ENCODE results near the gene MID1. TPM values are rescaled to one million over a fixed set of nuclear protein-coding genes. Genes with fewer than 3 reads are reported as not detected.

Gene MID1
- polyA plus RNA-seq, 3 donors: 0.05 to 0.10 TPM; not detected in 1

GRCh38 chrX:10495677-10496076 lies 124.7 kb downstream of the MID1 start:
- Histone ChIP-seq H3K9me3 (replicated peaks in 1 of 2; ENCODE audit: control insufficient read depth in 1 of 2, insufficient read depth in 1 of 2, low read length in 2 of 2) (no peaks in the 10 kb centered on the region), H3K79me2 (ENCODE audit: insufficient read depth, low read length) (no peaks in the 10 kb centered on the region), H3K27ac (ENCODE audit: low read depth in 1 of 2, low read length in 2 of 2) (no peak overlapping the region), H3K4me2 (replicated peaks; ENCODE audit: extremely low read depth, low read length, poor library complexity, severe bottlenecking) (no peak overlapping the region), H3K27me3 (ENCODE audit: control insufficient read depth in 2 of 2, insufficient read depth in 2 of 2, low read length in 2 of 2) (no peaks in the 10 kb centered on the region), H3K4me1 (ENCODE audit: control insufficient read depth in 1 of 2, insufficient read depth in 2 of 2, low read length in 2 of 2) (no peaks in the 10 kb centered on the region), H3K36me3 (replicated peaks in 1 of 2; ENCODE audit: control insufficient read depth in 1 of 2, insufficient read depth in 2 of 2, low read length in 2 of 2) (no peaks in the 10 kb centered on the region), H2AFZ (ENCODE audit: insufficient read depth, low read depth, low read length, poor library complexity, severe bottlenecking) (no peak overlapping the region), H3K9ac (ENCODE audit: insufficient read depth, low read length, poor library complexity, severe bottlenecking) (no peak overlapping the region), H3K4me3 (replicated peaks in 1 of 3; ENCODE audit: low read depth in 2 of 3, low read length in 3 of 3) (no peak overlapping the region), H4K20me1 (ENCODE audit: insufficient read depth, low read length) (no peaks in the 10 kb centered on the region)
- no peak for TF ChIP-seq CTCF (IDR thresholded peaks at IDR 0.05)
- Mint-ChIP-seq H3K36me3 (no peaks in the 10 kb centered on the region), H3K9me3 (no peaks in the 10 kb centered on the region), H3K27ac (no peak overlapping the region), H3K4me3 (no peak overlapping the region), H3K27me3 (ENCODE audit: low read depth in 3 of 3) (no peaks in the 10 kb centered on the region), H3K4me1 (no peaks in the 10 kb centered on the region)
- WGBS (ENCODE audit: insufficient coverage): no CpG with 5 or more reads among the region's 3 CpGs
- intact Hi-C loops (cut with micrococcal nuclease): no loop called here
- no peak for DNase-seq

GRCh38 chrX:10492250-10492649 lies 128.1 kb downstream of the MID1 start:
- no peak for TF ChIP-seq CTCF (IDR thresholded peaks at IDR 0.05)
- intact Hi-C loops (cut with micrococcal nuclease): no loop called here
- Histone ChIP-seq H3K4me2 (replicated peaks; ENCODE audit: extremely low read depth, low read length, poor library complexity, severe bottlenecking) (no peak overlapping the region), H3K4me1 (ENCODE audit: control insufficient read depth in 1 of 2, insufficient read depth in 2 of 2, low read length in 2 of 2) (no peaks in the 10 kb centered on the region), H2AFZ (ENCODE audit: insufficient read depth, low read depth, low read length, poor library complexity, severe bottlenecking) (no peak overlapping the region), H3K9ac (ENCODE audit: insufficient read depth, low read length, poor library complexity, severe bottlenecking) (no peak overlapping the region), H3K36me3 (replicated peaks in 1 of 2; ENCODE audit: control insufficient read depth in 1 of 2, insufficient read depth in 2 of 2, low read length in 2 of 2) (no peaks in the 10 kb centered on the region), H3K79me2 (ENCODE audit: insufficient read depth, low read length) (no peaks in the 10 kb centered on the region), H3K27ac (ENCODE audit: low read depth in 1 of 2, low read length in 2 of 2) (no peak overlapping the region), H4K20me1 (ENCODE audit: insufficient read depth, low read length) (no peaks in the 10 kb centered on the region), H3K9me3 (replicated peaks in 1 of 2; ENCODE audit: control insufficient read depth in 1 of 2, insufficient read depth in 1 of 2, low read length in 2 of 2) (no peaks in the 10 kb centered on the region), H3K27me3 (ENCODE audit: control insufficient read depth in 2 of 2, insufficient read depth in 2 of 2, low read length in 2 of 2) (no peaks in the 10 kb centered on the region), H3K4me3 (replicated peaks in 1 of 3; ENCODE audit: low read depth in 2 of 3, low read length in 3 of 3) (no peak overlapping the region)
- Mint-ChIP-seq H3K36me3 (no peaks in the 10 kb centered on the region), H3K4me1 (no peaks in the 10 kb centered on the region), H3K4me3 (no peak overlapping the region), H3K9me3 (peaks cover 0 to 2% (median 0%) of the 10 kb centered on the region in 7 donors), H3K27me3 (ENCODE audit: low read depth in 3 of 3) (no peaks in the 10 kb centered on the region), H3K27ac (no peak overlapping the region)
- DNase-seq: no peak
